Naive thymus-derived CD8-positive, alpha-beta T cell (primary cell): ENCODE measurements around the gene TTC28. TPM values are rescaled to one million over a fixed set of nuclear protein-coding genes. Genes with fewer than 3 reads are reported as not detected.

Experiments
- ATAC-seq, 2 donors: fragments of 150-1000 bp; cut with Tn5 transposase in 1 of 2; sonication (Bioruptor Pico), chemical (Tn5 transposase) in 1 of 2; 1 replicate in 1 of 2; 2 replicates in 1 of 2; pipeline ENCODE4 v1.10.0; 2021; ENCODE audit warnings: mild to moderate bottlenecking in 2 of 2, moderate library complexity in 2 of 2
- POLR2A ChIA-PET: fragments of 350-600 bp; sonication (Branson Sonifier 250); formaldehyde crosslinking; loops from one replicate; lab custom pipeline; 2021; ENCODE audit warnings: antibody characterized with exemption; lab: Charles Lee
- DNase-seq, 10 donors: peaks; one replicate each; pipeline versions ENCODE4 v3.0.0 to v3.0.0-alpha.2; 2020 to 2022
- H3K27ac Mint-ChIP-seq, 10 donors: one replicate each; pipeline ENCODE4 v1.8.0; 2020 to 2022; ENCODE audit warnings: mild to moderate bottlenecking in 10 of 10, mixed read lengths in 10 of 10, moderate library complexity in 4 of 10, inconsistent platforms in 1 of 10
- H3K27me3 Mint-ChIP-seq, 5 donors: one replicate each; pipeline ENCODE4 v1.8.0; 2021 to 2022; ENCODE audit warnings: mixed read lengths in 5 of 5
- H3K36me3 Mint-ChIP-seq, 3 donors: one replicate each; pipeline ENCODE4 v1.8.0; 2020 to 2022; ENCODE audit warnings: mixed read lengths in 3 of 3, mild to moderate bottlenecking in 2 of 3, inconsistent platforms in 1 of 3
- H3K4me1 Mint-ChIP-seq, 4 donors: one replicate each; pipeline ENCODE4 v1.8.0; 2021 to 2022; ENCODE audit warnings: mixed read lengths in 4 of 4
- H3K4me3 Mint-ChIP-seq, 10 donors: one replicate each; pipeline ENCODE4 v1.8.0; 2020 to 2022; ENCODE audit warnings: mild to moderate bottlenecking in 10 of 10, mixed read lengths in 10 of 10, moderate library complexity in 6 of 10, inconsistent platforms in 1 of 10
- H3K9me3 Mint-ChIP-seq, 9 donors: one replicate each; pipeline ENCODE4 v1.8.0; 2020 to 2022; ENCODE audit warnings: mixed read lengths in 9 of 9, mild to moderate bottlenecking in 3 of 9, inconsistent platforms in 1 of 9, moderate library complexity in 1 of 9
- polyA plus RNA-seq, 3 donors: library from polyadenylated mRNA; unstranded; fragments of 300-500 nt; fragmentation: Illumina TruSeq; gene quantifications; one replicate each; pipeline ENCODE4 v1.2.3, GENCODE V29; 2021
- total RNA-seq, 8 experiments: library from RNA in 2 of 8; stranded (reverse) in 2 of 8; gene quantifications; one replicate each; pipeline ENCODE4 v1.2.3 and lab custom pipeline; 2021 to 2026

Gene TTC28
- total and polyA plus RNA-seq, 5 experiments from 2014 or later, result 0.44 to 6.4 (median 1.3) TPM

- Mint-ChIP-seq H3K4me3 (no peak overlapping the region), H3K27ac (no peak overlapping the region), H3K4me1 (no peaks in the 10 kb centered on the region), H3K27me3 (no peaks in the 10 kb centered on the region), H3K36me3 (peaks cover 0 to 4% (median 0%) of the 10 kb centered on the region in 3 donors), H3K9me3 (no peaks in the 10 kb centered on the region)
- POLR2A ChIA-PET, result no interaction called here
- no peak for ATAC-seq
- DNase-seq, result no peak
Measured at GRCh38 chr22:28282405-28283067, 397.1 kb downstream of the TTC28 start.

- H3K4me1 Mint-ChIP-seq, result no peaks in the 10 kb centered on the region
- DNase-seq (no peak), ATAC-seq (no peak)
- POLR2A ChIA-PET, result no interaction called here
- no peak overlapping the region for H3K27ac Mint-ChIP-seq
- H3K27me3 Mint-ChIP-seq, result no peaks in the 10 kb centered on the region
- peaks cover 0 to 4% (median 0%) of the 10 kb centered on the region in 3 donors for H3K36me3 Mint-ChIP-seq
- H3K9me3 Mint-ChIP-seq, result no peaks in the 10 kb centered on the region
- no peak overlapping the region for H3K4me3 Mint-ChIP-seq
Measured at GRCh38 chr22:28279888-28280287, 399.8 kb downstream of the TTC28 start.

- peaks cover 0 to 3% (median 0%) of the 10 kb centered on the region in 5 donors for H3K27me3 Mint-ChIP-seq
- H3K27ac Mint-ChIP-seq, result no peak overlapping the region
- POLR2A ChIA-PET, result no interaction called here
- H3K36me3 Mint-ChIP-seq, result peaks cover 0 to 8% (median 0%) of the 10 kb centered on the region in 3 donors
- no peak overlapping the region for H3K4me3 Mint-ChIP-seq
- H3K4me1 Mint-ChIP-seq, result no peaks in the 10 kb centered on the region
- H3K9me3 Mint-ChIP-seq, result peaks cover 0 to 8% (median 0%) of the 10 kb centered on the region in 9 donors
- DNase-seq (no peak), ATAC-seq (no peak)
Measured at GRCh38 chr22:28269277-28269676, 410.4 kb downstream of the TTC28 start.

- ATAC-seq, result no peak
- H3K4me3 Mint-ChIP-seq, result no peak overlapping the region
- no peak overlapping the region for H3K27ac Mint-ChIP-seq
- peaks cover 0 to 8% (median 0%) of the 10 kb centered on the region in 3 donors for H3K36me3 Mint-ChIP-seq
- H3K4me1 Mint-ChIP-seq, result no peaks in the 10 kb centered on the region
- H3K27me3 Mint-ChIP-seq, result peaks cover 0 to 3% (median 0%) of the 10 kb centered on the region in 5 donors
- POLR2A ChIA-PET, result no interaction called here
- peaks cover 0 to 8% (median 0%) of the 10 kb centered on the region in 9 donors for H3K9me3 Mint-ChIP-seq
- no peak for DNase-seq
Measured at GRCh38 chr22:28268850-28269249, 410.8 kb downstream of the TTC28 start.

- POLR2A ChIA-PET, result no interaction called here
- Mint-ChIP-seq H3K27ac (no peak overlapping the region), H3K4me3 (no peak overlapping the region), H3K9me3 (peaks cover 0 to 8% (median 0%) of the 10 kb centered on the region in 9 donors), H3K4me1 (no peaks in the 10 kb centered on the region), H3K36me3 (peaks cover 0 to 8% (median 0%) of the 10 kb centered on the region in 3 donors), H3K27me3 (peaks cover 0 to 3% (median 0%) of the 10 kb centered on the region in 5 donors)
- DNase-seq (no peak), ATAC-seq (no peak)
Measured at GRCh38 chr22:28268171-28268570, 411.5 kb downstream of the TTC28 start.

GRCh38 chr22:28260619-28261018, 419.0 kb downstream of the TTC28 start:
- Mint-ChIP-seq H3K36me3 (peaks cover 0 to 3% (median 0%) of the 10 kb centered on the region in 3 donors), H3K4me3 (no peak overlapping the region), H3K27ac (no peak overlapping the region), H3K9me3 (peaks cover 0 to 4% (median 0%) of the 10 kb centered on the region in 9 donors), H3K4me1 (no peaks in the 10 kb centered on the region), H3K27me3 (no peaks in the 10 kb centered on the region)
- ATAC-seq (no peak), DNase-seq (no peak)
- POLR2A ChIA-PET, result no interaction called here

- Mint-ChIP-seq H3K27me3 (no peaks in the 10 kb centered on the region), H3K9me3 (peaks cover 0 to 4% (median 0%) of the 10 kb centered on the region in 9 donors), H3K4me1 (no peaks in the 10 kb centered on the region), H3K4me3 (no peak overlapping the region), H3K27ac (no peak overlapping the region), H3K36me3 (peaks cover 3 to 6% (median 3%) of the 10 kb centered on the region in 3 donors)
- no peak for DNase-seq
- ATAC-seq, result no peak
- POLR2A ChIA-PET, result no interaction called here
Measured at GRCh38 chr22:28259774-28260312, 419.8 kb downstream of the TTC28 start.

GRCh38 chr22:28254396-28254795, 425.2 kb downstream of the TTC28 start:
- POLR2A ChIA-PET, result no interaction called here
- H3K4me3 Mint-ChIP-seq, result no peak overlapping the region
- H3K36me3 Mint-ChIP-seq, result peaks cover 4 to 6% (median 6%) of the 10 kb centered on the region in 3 donors
- no peak overlapping the region for H3K27ac Mint-ChIP-seq
- peaks cover 0 to 1% (median 0%) of the 10 kb centered on the region in 9 donors for H3K9me3 Mint-ChIP-seq
- no peaks in the 10 kb centered on the region for H3K4me1 Mint-ChIP-seq
- H3K27me3 Mint-ChIP-seq, result peaks cover 0 to 6% (median 0%) of the 10 kb centered on the region in 5 donors
- ATAC-seq (no peak), DNase-seq (no peak)

GRCh38 chr22:28252539-28252938, 427.1 kb downstream of the TTC28 start:
- Mint-ChIP-seq H3K36me3 (peaks cover 4 to 6% (median 6%) of the 10 kb centered on the region in 3 donors), H3K4me3 (no peak overlapping the region), H3K9me3 (peaks cover 0 to 1% (median 0%) of the 10 kb centered on the region in 9 donors), H3K4me1 (no peaks in the 10 kb centered on the region), H3K27me3 (peaks cover 0 to 6% (median 0%) of the 10 kb centered on the region in 5 donors), H3K27ac (no peak overlapping the region)
- no peak for ATAC-seq
- no peak for DNase-seq
- POLR2A ChIA-PET, result no interaction called here

- peaks cover 0 to 8% (median 0%) of the 10 kb centered on the region in 5 donors for H3K27me3 Mint-ChIP-seq
- peaks cover 0 to 2% (median 0%) of the 10 kb centered on the region in 4 donors for H3K4me1 Mint-ChIP-seq
- peaks cover 0 to 1% (median 0%) of the 10 kb centered on the region in 9 donors for H3K9me3 Mint-ChIP-seq
- POLR2A ChIA-PET, result no interaction called here
- ATAC-seq (no peak), DNase-seq (no peak)
- no peak overlapping the region for H3K4me3 Mint-ChIP-seq
- no peak overlapping the region for H3K27ac Mint-ChIP-seq
- H3K36me3 Mint-ChIP-seq, result peaks cover 2 to 4% (median 4%) of the 10 kb centered on the region in 3 donors
Measured at GRCh38 chr22:28250036-28250695, 429.5 kb downstream of the TTC28 start.

GRCh38 chr22:28249402-28249801, 430.2 kb downstream of the TTC28 start:
- Mint-ChIP-seq H3K27ac (no peak overlapping the region), H3K9me3 (no peaks in the 10 kb centered on the region), H3K27me3 (peaks cover 0 to 6% (median 0%) of the 10 kb centered on the region in 5 donors), H3K4me1 (peaks cover 0 to 2% (median 0%) of the 10 kb centered on the region in 4 donors), H3K36me3 (peaks cover 0 to 2% (median 0%) of the 10 kb centered on the region in 3 donors), H3K4me3 (no peak overlapping the region)
- ATAC-seq, result no peak
- DNase-seq, result no peak
- POLR2A ChIA-PET, result no interaction called here

- DNase-seq, result no peak
- Mint-ChIP-seq H3K9me3 (no peaks in the 10 kb centered on the region), H3K27me3 (peaks cover 0 to 5% (median 0%) of the 10 kb centered on the region in 5 donors), H3K36me3 (no peaks in the 10 kb centered on the region), H3K4me3 (no peak overlapping the region), H3K27ac (no peak overlapping the region), H3K4me1 (peaks cover 0 to 2% (median 0%) of the 10 kb centered on the region in 4 donors)
- POLR2A ChIA-PET, result no interaction called here
- ATAC-seq, result no peak
Measured at GRCh38 chr22:28247667-28248363, 431.8 kb downstream of the TTC28 start.
